ENCODE results near the gene TRIM36.
A peak's percentile ranks its signal among the peaks of the same experiment; 100 is the strongest.

- TF ChIP-seq CTCF (IDR thresholded peaks at IDR 0.05; ENCODE audit: low read depth, low read length, poor library complexity, severe bottlenecking) (no peak), EZH2phosphoT487 (IDR thresholded peaks at IDR 0.05; ENCODE audit: borderline replicate concordance, low read length) (peak; percentile 70; the same call in 1 of the 2 replicates)
Observed at GRCh38 chr5:115168829-115169486, 750 bp downstream of the TRIM36 start.
